Endothelial cell of umbilical vein (primary cell): Measurements from ENCODE around the gene SEMA5A. TPM values are rescaled to one million over a fixed set of nuclear protein-coding genes. Genes with fewer than 3 reads are reported as not detected.

Experiments used
- BruUV-seq: library from RNA; stranded (reverse); fragments of 400-500 nt; replicated peaks from 2 replicates; lab custom pipeline; 2021; lab: Mats Ljungman, UMichigan
- CTCF ChIA-PET: fragments of 300-600, 350-600 bp; sonication (Branson Sonifier 250); formaldehyde crosslinking; loops from one replicate; lab custom pipeline; 2021; ENCODE audit warnings: antibody characterized with exemption, inconsistent platforms; lab: Charles Lee
- POLR2A ChIA-PET: fragments of 300-600, 350-600 bp; sonication (Branson Sonifier 250); formaldehyde crosslinking; loops from one replicate; lab custom pipeline; 2021; ENCODE audit warnings: antibody characterized with exemption, inconsistent platforms; lab: Charles Lee
- DNase-seq: peaks from one replicate; pipeline ENCODE4 v3.0.0-alpha.2; 2011; ENCODE audit warnings: low read depth, low spot score
- FAIRE-seq: peaks from 2 replicates; lab custom pipeline; 2011; peaks lifted over from hg19 to GRCh38; lab: Jason Lieb, UNC
- H2AFZ ChIP-seq: 2 replicates; pipeline ENCODE4 v1.6.0; 2012; ENCODE audit warnings: low read depth, low read length, control low read depth, inconsistent platforms
- H3K27ac ChIP-seq: 2 replicates; pipeline ENCODE4 v1.5.1; 2011; ENCODE audit warnings: low read depth, mild to moderate bottlenecking, control low read depth, low read length, moderate library complexity; ENCODE audit not compliant: insufficient read depth
- H3K27me3 ChIP-seq, 2 experiments: 2 replicates each; pipeline versions ENCODE4 v1.6.0 to v1.6.1; 2011; ENCODE audit warnings: low read length in 2 of 2, mixed read lengths in 1 of 2; ENCODE audit not compliant: control insufficient read depth in 2 of 2, insufficient read depth in 2 of 2
- H3K36me3 ChIP-seq, 2 experiments: 2 replicates in 1 of 2; 3 replicates in 1 of 2; pipeline ENCODE4 v1.5.1; 2011; ENCODE audit warnings: low read length in 2 of 2, mild to moderate bottlenecking in 1 of 2, moderate library complexity in 1 of 2; ENCODE audit not compliant: control insufficient read depth in 2 of 2, insufficient read depth in 2 of 2; ENCODE audit errors: extremely low read depth in 1 of 2
- H3K4me1 ChIP-seq: 3 replicates; pipeline ENCODE4 v1.5.1; 2011; ENCODE audit warnings: mild to moderate bottlenecking, low read length; ENCODE audit not compliant: control insufficient read depth, insufficient read depth; ENCODE audit errors: extremely low read depth
- H3K4me2 ChIP-seq: 2 replicates; pipeline ENCODE4 v1.6.1; 2011; ENCODE audit warnings: low read length, control low read depth, mixed read lengths; ENCODE audit not compliant: insufficient read depth
- H3K4me3 ChIP-seq, 3 experiments: fragments of 200-600 bp in 1 of 3; sonication (generic), shearing (Covaris generic) in 1 of 3; replicated peaks in 1 of 3; 2 replicates each; pipeline ENCODE4 v1.5.1; 2011 to 2016; ENCODE audit warnings: control low read depth in 3 of 3, low read length in 3 of 3, mild to moderate bottlenecking in 2 of 3, inconsistent platforms in 1 of 3, low read depth in 1 of 3, moderate library complexity in 1 of 3; ENCODE audit not compliant: insufficient read depth in 1 of 3
- H3K79me2 ChIP-seq: 2 replicates; pipeline ENCODE4 v1.6.0; 2012; ENCODE audit warnings: low read length, inconsistent platforms; ENCODE audit not compliant: control insufficient read depth, insufficient read depth
- H3K9ac ChIP-seq: replicated peaks from 2 replicates; pipeline ENCODE3; 2011; ENCODE audit warnings: low read length, control low read depth; ENCODE audit not compliant: insufficient read depth; ENCODE audit errors: extremely low read depth
- H3K9me1 ChIP-seq: replicated peaks from 3 replicates; pipeline ENCODE4 v1.6.0; 2011; ENCODE audit warnings: mild to moderate bottlenecking, low read length; ENCODE audit not compliant: control insufficient read depth, insufficient read depth; ENCODE audit errors: extremely low read depth
- H3K9me3 ChIP-seq: replicated peaks from 2 replicates; pipeline ENCODE4 v1.5.1; 2012; ENCODE audit warnings: low read length, inconsistent platforms; ENCODE audit not compliant: control insufficient read depth, insufficient read depth
- H4K20me1 ChIP-seq: replicated peaks from 2 replicates; pipeline ENCODE3; 2011; ENCODE audit warnings: mild to moderate bottlenecking, low read length; ENCODE audit not compliant: control insufficient read depth, insufficient read depth; ENCODE audit errors: extremely low read depth
- EZH2 ChIP-seq: IDR thresholded peaks from 2 replicates; pipeline ENCODE4 v1.6.1; 2012; ENCODE audit warnings: borderline replicate concordance, low read depth, mild to moderate bottlenecking, moderate library complexity, low read length, inconsistent platforms; ENCODE audit not compliant: severe bottlenecking
- FOS ChIP-seq: IDR thresholded peaks from 2 replicates; pipeline ENCODE4 v1.6.1; 2011; ENCODE audit warnings: mild to moderate bottlenecking, low read length, moderate library complexity, borderline replicate concordance; ENCODE audit not compliant: insufficient read depth
- JUN ChIP-seq: IDR thresholded peaks from 2 replicates; pipeline ENCODE4 v1.6.1; 2011; ENCODE audit warnings: borderline replicate concordance, low read depth; ENCODE audit not compliant: insufficient read length, insufficient read depth
- MAX ChIP-seq: IDR thresholded peaks from 2 replicates; pipeline ENCODE4 v1.6.1; 2011; ENCODE audit not compliant: insufficient read depth, insufficient read length
- POLR2A ChIP-seq: IDR thresholded peaks from 2 replicates; pipeline ENCODE4 v1.6.1; 2012; ENCODE audit warnings: low read depth, mild to moderate bottlenecking, control low read depth, low read length
- dilution Hi-C: fragments of 300-500 bp; cut with MboI; formaldehyde crosslinking; loops from one replicate; pipeline ENCODE4 v1.15.0; 2019; ENCODE audit warnings: low sequenced_read_pairs; ENCODE audit not compliant: extremely low pct_ligation_motif_present
- intact Hi-C: fragments of 100-400 bp; cut with micrococcal nuclease; formaldehyde crosslinking; loops from one replicate; pipeline ENCODE4 v1.10.0; 2022
- polyA plus RNA-seq, 4 experiments: library from polyadenylated mRNA; depleted of rRNA in 3 of 4; stranded (reverse) in 3 of 4; unstranded in 1 of 4; fragments of >200 nt; gene quantifications; 2 replicates each; pipeline versions ENCODE4 v1.2.1 to v1.2.3, GENCODE V29; 2011 to 2012; ENCODE audit warnings: missing spikeins in 1 of 4
- total RNA-seq: library from RNA; stranded (reverse); gene quantifications from 2 replicates; pipeline ENCODE4 v1.2.3, GENCODE V29; 2021

Gene SEMA5A
- total and polyA plus RNA-seq, 2 donors (not counting 3 experiments of a cell fraction or from before 2014, with no cell fraction given): 0.04 to 0.06 TPM

DNA sequence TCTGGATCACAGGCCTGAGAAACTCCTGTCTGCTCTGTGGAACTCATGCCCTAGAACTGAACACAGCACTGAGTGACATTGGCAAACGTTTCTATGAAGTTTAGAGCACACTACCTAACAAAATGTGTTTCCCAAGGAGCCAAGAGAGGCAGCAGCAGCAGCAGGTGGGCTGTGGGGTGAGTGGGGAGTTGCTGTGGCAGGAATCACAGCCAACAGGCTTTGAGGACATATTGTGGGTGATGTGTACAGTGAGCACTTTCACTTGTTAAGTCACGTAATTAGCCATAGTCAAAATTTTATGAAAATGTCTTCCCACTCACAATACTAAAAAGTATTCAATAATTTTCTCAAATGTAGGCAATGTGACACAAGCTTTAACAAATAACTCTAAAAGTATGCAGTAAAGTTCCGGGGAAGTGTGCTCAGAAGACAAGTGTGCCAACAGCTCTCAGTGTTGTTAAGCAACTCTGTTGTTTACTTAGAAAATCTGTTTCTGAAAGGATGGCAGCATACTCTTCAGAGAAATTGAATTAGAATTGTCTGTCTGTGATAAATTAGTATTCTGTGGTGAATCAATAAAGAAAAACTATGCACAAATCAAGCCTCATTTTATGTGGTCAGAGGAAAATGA, 482.1 kb downstream of the SEMA5A start:
- Histone ChIP-seq H3K9me3 (no peaks in the 10 kb centered on the region), H3K36me3 (no peaks in the 10 kb centered on the region), H3K79me2 (no peaks in the 10 kb centered on the region), H3K27ac (no peak overlapping the region), H3K27me3 (no peaks in the 10 kb centered on the region), H3K9me1 (no peaks in the 10 kb centered on the region), H3K4me3 (no peak overlapping the region), H3K4me1 (peaks cover 8% of the 10 kb centered on the region), H3K4me2 (no peak overlapping the region), H4K20me1 (no peaks in the 10 kb centered on the region), H3K9ac (no peak overlapping the region), H2AFZ (no peak overlapping the region)
- CTCF ChIA-PET: interaction anchor here (0.6 kb wide), 1 partner anchor 45 kb away, joined by 3 read pairs; no protein-coding TSS in a partner anchor
- no peak for TF ChIP-seq JUN
- FAIRE-seq (no peak), DNase-seq (no peak)
- intact Hi-C loops: no loop called here
- POLR2A ChIA-PET: no interaction called here
- dilution Hi-C loops: no loop called here
- no TSS peak for BruUV-seq

- no peak overlapping the region for H3K4me3 ChIP-seq
- no peaks in the 10 kb centered on the region for H3K9me3 ChIP-seq
- CTCF ChIA-PET: interaction anchor here (0.6 kb wide), 1 partner anchor 46 kb away, joined by 3 read pairs; no protein-coding TSS in a partner anchor
- H3K27me3 ChIP-seq: no peaks in the 10 kb centered on the region
- no peak overlapping the region for H3K27ac ChIP-seq
- POLR2A ChIA-PET: no interaction called here
- BruUV-seq: no TSS peak
- H2AFZ ChIP-seq: no peak overlapping the region
- H3K4me2 ChIP-seq: no peak overlapping the region
- DNase-seq (no peak), FAIRE-seq (no peak)
- no peak overlapping the region for H3K9ac ChIP-seq
- TF ChIP-seq MAX: no peak
- no peak for TF ChIP-seq EZH2
- no peak for TF ChIP-seq POLR2A
- no peak for TF ChIP-seq FOS
- H3K9me1 ChIP-seq: no peaks in the 10 kb centered on the region
- dilution Hi-C loops (no loop called here), intact Hi-C loops (no loop called here)
- H4K20me1 ChIP-seq: no peaks in the 10 kb centered on the region
- H3K79me2 ChIP-seq: no peaks in the 10 kb centered on the region
- no peaks in the 10 kb centered on the region for H3K36me3 ChIP-seq
- peaks cover 8% of the 10 kb centered on the region for H3K4me1 ChIP-seq
Observed at GRCh38 chr5:9062873-9063272, 483.0 kb downstream of the SEMA5A start.
